ENCODE data around the gene SLC39A6. TPM values are rescaled to one million over a fixed set of nuclear protein-coding genes. Genes with fewer than 3 reads are reported as not detected.

SLC39A6 gene
- total and polyA plus RNA-seq, 7 donors: 8.9 to 21.6 (median 14.9) TPM

DNA sequence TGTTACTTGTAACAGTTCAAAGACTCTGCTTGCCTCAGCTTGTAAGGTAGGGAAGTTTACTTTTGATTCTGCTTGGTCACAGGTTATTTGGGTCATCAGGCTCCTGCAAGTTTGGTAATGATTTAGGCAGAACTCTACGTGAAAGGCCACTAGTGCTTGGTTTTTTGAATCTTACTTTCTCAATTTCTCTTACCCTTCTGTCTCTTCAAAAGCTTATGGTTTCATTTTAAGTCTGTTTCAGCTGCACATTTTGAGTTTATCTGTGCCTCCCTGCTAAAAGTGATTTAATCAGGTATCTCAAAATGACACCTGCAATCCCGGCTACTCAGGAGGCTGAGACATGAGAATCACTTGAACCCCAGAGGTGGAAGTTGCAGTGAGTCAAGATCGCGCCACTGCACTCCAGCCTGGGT lies 31.8 kb upstream of the SLC39A6 start:
- 87 to 91% (median 88%) methylated on average over 4 of the region's 4 CpGs for WGBS, 3 donors
- Histone ChIP-seq H3K27me3 (ENCODE audit: insufficient read depth in 3 of 3, low read length in 2 of 3) (no peaks in the 10 kb centered on the region), H3K9me3 (no peaks in the 10 kb centered on the region), H3K4me3 (no peak overlapping the region), H3K4me1 (no peaks in the 10 kb centered on the region), H3K36me3 (ENCODE audit: insufficient read depth in 1 of 2, low read depth in 1 of 2) (peaks cover 3 to 98% of the 10 kb centered on the region in 2 donors), H3K27ac (no peak overlapping the region)
- TF ChIP-seq, protein P1, sequence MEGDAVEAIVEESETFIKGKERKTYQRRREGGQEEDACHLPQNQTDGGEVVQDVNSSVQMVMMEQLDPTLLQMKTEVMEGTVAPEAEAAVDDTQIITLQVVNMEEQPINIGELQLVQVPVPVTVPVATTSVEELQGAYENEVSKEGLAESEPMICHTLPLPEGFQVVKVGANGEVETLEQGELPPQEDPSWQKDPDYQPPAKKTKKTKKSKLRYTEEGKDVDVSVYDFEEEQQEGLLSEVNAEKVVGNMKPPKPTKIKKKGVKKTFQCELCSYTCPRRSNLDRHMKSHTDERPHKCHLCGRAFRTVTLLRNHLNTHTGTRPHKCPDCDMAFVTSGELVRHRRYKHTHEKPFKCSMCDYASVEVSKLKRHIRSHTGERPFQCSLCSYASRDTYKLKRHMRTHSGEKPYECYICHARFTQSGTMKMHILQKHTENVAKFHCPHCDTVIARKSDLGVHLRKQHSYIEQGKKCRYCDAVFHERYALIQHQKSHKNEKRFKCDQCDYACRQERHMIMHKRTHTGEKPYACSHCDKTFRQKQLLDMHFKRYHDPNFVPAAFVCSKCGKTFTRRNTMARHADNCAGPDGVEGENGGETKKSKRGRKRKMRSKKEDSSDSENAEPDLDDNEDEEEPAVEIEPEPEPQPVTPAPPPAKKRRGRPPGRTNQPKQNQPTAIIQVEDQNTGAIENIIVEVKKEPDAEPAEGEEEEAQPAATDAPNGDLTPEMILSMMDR (IDR thresholded peaks at IDR 0.05): no peak
- ATAC-seq (no peak), DNase-seq (no peak)
- intact Hi-C loops (cut with DNase I): no loop called here

DNA sequence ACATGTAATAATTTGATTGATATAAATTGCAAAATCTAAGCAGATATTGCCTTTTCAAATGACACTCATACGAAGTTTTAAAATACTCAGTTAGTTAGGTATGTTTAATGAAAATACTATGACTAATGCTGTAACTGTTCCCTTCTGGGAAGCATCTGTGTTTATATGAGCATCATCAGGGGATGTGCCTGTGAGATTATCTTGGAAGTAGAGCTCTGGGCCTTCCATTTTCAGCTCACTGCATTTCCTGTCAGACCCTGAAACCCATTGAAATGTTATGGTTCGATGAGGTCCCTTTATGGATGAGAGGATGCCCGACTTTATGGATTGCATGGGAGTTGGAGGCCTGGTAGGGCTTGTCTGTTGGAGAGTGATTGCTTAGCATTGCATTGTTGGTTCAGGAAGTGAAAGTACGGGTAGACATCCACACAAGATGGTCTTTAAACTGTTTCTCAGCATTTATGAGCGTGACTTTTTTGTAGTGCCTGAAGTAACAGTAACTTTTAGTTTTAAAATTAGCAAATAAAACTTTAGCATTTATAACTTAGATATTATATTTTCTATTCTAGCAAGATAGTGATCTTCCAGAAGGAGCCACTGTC lies 29.2 kb upstream of the SLC39A6 start:
- H3K9me3 ChIP-seq: no peaks in the 10 kb centered on the region
- no peaks in the 10 kb centered on the region for H3K27me3 ChIP-seq (ENCODE audit: insufficient read depth in 3 of 3, low read length in 2 of 3)
- TF ChIP-seq, protein P1 (IDR thresholded peaks at IDR 0.05): no peak
- ATAC-seq: no peak
- intact Hi-C loops (cut with DNase I): loop anchor here in 1 of 2 donors (5.0 kb wide), 1 partner anchor 36 kb away; no protein-coding TSS in a partner anchor
- H3K4me3 ChIP-seq: no peak overlapping the region
- 80 to 86% (median 85%) methylated on average over 5 of the region's 5 CpGs for WGBS, 3 donors
- H3K4me1 ChIP-seq: no peaks in the 10 kb centered on the region
- H3K36me3 ChIP-seq (ENCODE audit: insufficient read depth in 1 of 2, low read depth in 1 of 2): peaks cover 6 to 98% of the 10 kb centered on the region in 2 donors
- no peak overlapping the region for H3K27ac ChIP-seq
- no peak for DNase-seq

DNA sequence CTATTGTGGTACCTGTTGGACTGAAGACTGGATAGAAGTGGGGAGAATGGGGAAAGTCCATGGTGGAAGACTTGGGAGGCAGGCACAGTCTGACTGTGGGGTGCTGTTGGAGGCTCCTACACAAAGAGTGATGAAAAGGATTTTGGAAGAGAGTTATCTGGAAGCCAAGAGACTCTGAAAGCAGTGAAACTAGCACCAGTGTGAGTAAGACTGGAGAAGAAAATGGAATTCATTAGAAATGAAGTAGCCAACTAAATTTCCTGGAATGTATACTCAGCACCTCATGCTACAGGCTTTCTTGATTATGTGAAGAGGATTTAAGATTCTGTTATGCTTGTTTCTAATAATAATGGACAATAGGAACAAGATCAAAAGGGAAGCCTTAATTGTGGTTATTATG lies 28.3 kb upstream of the SLC39A6 start:
- no peak for ATAC-seq
- H3K4me1 ChIP-seq: no peaks in the 10 kb centered on the region
- H3K27ac ChIP-seq: no peak overlapping the region
- DNase-seq: no peak
- intact Hi-C loops (cut with DNase I): loop anchor here in 1 of 2 donors (5.0 kb wide), 1 partner anchor 35 kb away; no protein-coding TSS in a partner anchor
- H3K4me3 ChIP-seq: no peak overlapping the region
- TF ChIP-seq, protein P1 (IDR thresholded peaks at IDR 0.05): no peak
- no peaks in the 10 kb centered on the region for H3K9me3 ChIP-seq
- H3K36me3 ChIP-seq (ENCODE audit: insufficient read depth in 1 of 2, low read depth in 1 of 2): peaks cover 8 to 99% of the 10 kb centered on the region in 2 donors
- H3K27me3 ChIP-seq (ENCODE audit: insufficient read depth in 3 of 3, low read length in 2 of 3): no peaks in the 10 kb centered on the region

DNA sequence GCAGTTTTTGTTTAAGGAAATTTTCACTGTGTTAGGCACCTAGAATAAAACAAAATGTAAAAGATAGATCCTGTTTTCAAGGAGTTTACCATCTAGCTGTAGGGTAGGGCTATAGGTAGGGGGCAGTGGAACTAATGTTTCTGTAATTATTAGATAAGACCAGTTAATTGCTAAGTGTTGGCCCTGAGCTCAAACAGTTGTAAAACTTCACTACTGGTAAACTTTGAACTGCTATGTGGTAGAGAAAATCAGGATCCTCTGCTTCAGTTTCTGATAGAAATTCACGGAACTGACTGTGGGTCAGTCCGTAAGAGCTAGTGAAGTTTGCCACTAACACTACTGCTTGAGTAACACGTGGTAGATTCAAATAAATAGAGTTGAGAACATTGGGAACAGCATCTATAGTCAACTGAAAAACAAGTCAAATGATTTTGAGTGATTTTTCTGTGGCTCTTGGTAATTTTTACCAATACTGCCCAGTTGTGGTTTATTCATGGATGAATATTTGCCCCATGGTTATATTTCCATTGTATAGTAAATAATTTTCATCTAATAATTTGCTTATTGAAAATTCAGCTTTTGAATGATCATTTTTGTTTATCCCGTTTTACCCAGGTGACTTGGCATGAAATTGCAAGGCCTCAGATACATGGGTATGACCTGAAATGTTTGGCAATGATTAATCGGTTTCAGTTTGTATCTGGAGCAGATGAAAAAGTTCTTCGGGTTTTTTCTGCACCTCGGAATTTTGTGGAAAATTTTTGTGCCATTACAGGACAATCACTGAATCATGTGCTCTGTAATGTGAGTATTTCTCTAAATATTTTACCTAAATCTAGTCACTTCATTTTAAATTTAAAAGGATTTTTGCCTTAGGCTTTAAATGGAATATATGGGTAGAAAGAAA lies 27.0 kb upstream of the SLC39A6 start:
- Histone ChIP-seq H3K9me3 (no peaks in the 10 kb centered on the region), H3K36me3 (ENCODE audit: insufficient read depth in 1 of 2, low read depth in 1 of 2) (peaks cover 13 to 99% of the 10 kb centered on the region in 2 donors), H3K27me3 (ENCODE audit: insufficient read depth in 3 of 3, low read length in 2 of 3) (no peaks in the 10 kb centered on the region), H3K4me1 (no peaks in the 10 kb centered on the region), H3K27ac (no peak overlapping the region), H3K4me3 (no peak overlapping the region)
- ATAC-seq (no peak), DNase-seq (no peak)
- intact Hi-C loops (cut with DNase I): loop anchor here in 1 of 2 donors (5.0 kb wide), 1 partner anchor 34 kb away; no protein-coding TSS in a partner anchor
- 89 to 93% (median 91%) methylated on average over 7 of the region's 7 CpGs for WGBS, 3 donors
- TF ChIP-seq, protein P1 (IDR thresholded peaks at IDR 0.05): no peak

Data from psoas muscle (tissue), 8 donors.